Stomach (tissue), 4 donors: ENCODE measurements around the gene SPATS2.

Experiments used
- CTCF ChIP-seq, 7 experiments: fragments of 450-650 bp in 4 of 7; fragments of 200-600 bp in 3 of 7; sonication (generic) in 3 of 7; IDR thresholded peaks; one replicate each; pipeline ENCODE4 v1.5.1; 2016 to 2019; ENCODE audit warnings: antibody characterized with exemption in 7 of 7, control low read depth in 2 of 7, mild to moderate bottlenecking in 1 of 7
- POLR2A ChIP-seq, 4 donors: fragments of 450-650 bp; IDR thresholded peaks; one replicate each; pipeline ENCODE4 v1.6.1; 2016; ENCODE audit warnings: antibody characterized with exemption in 4 of 4, control low read depth in 2 of 4, mild to moderate bottlenecking in 1 of 4, moderate library complexity in 1 of 4

DNA sequence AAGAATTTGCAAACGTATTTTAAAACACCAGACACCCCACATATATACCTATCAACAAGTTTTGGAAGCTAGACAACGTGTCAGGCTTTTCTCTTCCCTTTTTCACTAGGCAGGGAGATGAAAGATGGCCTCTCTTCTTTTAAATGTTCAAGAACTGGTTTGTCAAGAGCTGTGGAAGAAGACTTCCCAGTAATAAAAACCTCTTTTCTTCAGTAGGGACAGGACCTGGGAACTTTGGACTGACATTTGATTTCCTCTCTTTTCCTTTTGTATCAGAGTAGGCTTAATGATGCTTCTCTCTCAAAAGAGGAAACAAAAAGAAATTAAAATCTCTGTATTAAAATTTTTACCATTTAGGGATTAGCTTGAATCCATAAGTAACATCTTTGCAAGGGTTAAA, 49.6 kb downstream of the SPATS2 start:
- TF ChIP-seq CTCF (IDR thresholded peaks at IDR 0.05) = no peak
- TF ChIP-seq POLR2A (IDR thresholded peaks at IDR 0.05) = no peak
